MM.1S (cell line): Measurements from ENCODE around the gene TEKTIP1.

Experiments
- DNase-seq: peaks from one replicate; pipeline ENCODE4 v3.0.0-alpha.2; 2015
- H2AFZ ChIP-seq: fragments of 300-600 bp; sonication (generic); 2 replicates; pipeline ENCODE4 v1.6.0; 2016; ENCODE audit warnings: antibody characterized with exemption, low read length
- H3F3A ChIP-seq: fragments of 300-600 bp; sonication (generic); 2 replicates; pipeline ENCODE4 v1.6.1; 2016; ENCODE audit warnings: mild to moderate bottlenecking, antibody characterized with exemption, low read length, moderate library complexity, mixed read lengths; ENCODE audit not compliant: insufficient read depth
- H3K27ac ChIP-seq: fragments of 300-600 bp; sonication (generic); 2 replicates; pipeline ENCODE4 v1.5.1; 2016; ENCODE audit warnings: mild to moderate bottlenecking, low read length
- H3K27me3 ChIP-seq: fragments of 300-600 bp; sonication (generic); replicated peaks from 2 replicates; pipeline ENCODE4 v1.6.0; 2016; ENCODE audit warnings: low read length; ENCODE audit not compliant: insufficient read depth
- H3K36me3 ChIP-seq: fragments of 300-600 bp; sonication (generic); replicated peaks from 2 replicates; pipeline ENCODE4 v1.6.1; 2016; ENCODE audit warnings: mild to moderate bottlenecking, low read length, mixed read lengths; ENCODE audit not compliant: insufficient read depth
- H3K4me1 ChIP-seq: fragments of 300-600 bp; sonication (generic); 2 replicates; pipeline ENCODE4 v1.6.1; 2016; ENCODE audit warnings: low read length, mixed read lengths
- H3K4me2 ChIP-seq: fragments of 300-600 bp; sonication (generic); 2 replicates; pipeline ENCODE4 v1.6.0; 2016; ENCODE audit warnings: low read depth, low read length
- H3K4me3 ChIP-seq: fragments of 300-600 bp; sonication (generic); 2 replicates; pipeline ENCODE4 v1.5.1; 2016; ENCODE audit warnings: low read length, mixed read lengths
- H3K79me2 ChIP-seq: fragments of 300-600 bp; sonication (generic); 2 replicates; pipeline ENCODE4 v1.6.1; 2016; ENCODE audit warnings: mixed run types, low read length, mixed read lengths
- H3K9ac ChIP-seq: fragments of 300-600 bp; sonication (generic); 2 replicates; pipeline ENCODE4 v1.6.1; 2016; ENCODE audit warnings: low read length, mixed read lengths
- H3K9me2 ChIP-seq: fragments of 300-600 bp; sonication (generic); replicated peaks from 2 replicates; pipeline ENCODE4 v1.6.1; 2016; ENCODE audit warnings: mild to moderate bottlenecking, low read length, mixed read lengths; ENCODE audit not compliant: insufficient read depth
- H3K9me3 ChIP-seq: fragments of 300-600 bp; sonication (generic); replicated peaks from 2 replicates; pipeline ENCODE4 v1.6.1; 2016; ENCODE audit warnings: mild to moderate bottlenecking, low read length, mixed read lengths; ENCODE audit not compliant: insufficient read depth
- H4K20me1 ChIP-seq: fragments of 300-600 bp; sonication (generic); 2 replicates; pipeline ENCODE4 v1.6.1; 2016; ENCODE audit warnings: mild to moderate bottlenecking, low read length, moderate library complexity, mixed read lengths; ENCODE audit not compliant: insufficient read depth
- EZH2 ChIP-seq: fragments of 300-600 bp; sonication (generic); optimal IDR thresholded peaks from 2 replicates; pipeline ENCODE3; 2017; ENCODE audit warnings: low read depth, mild to moderate bottlenecking, antibody characterized with exemption, low read length, mixed read lengths
- EZH2phosphoT487 ChIP-seq: fragments of 300-600 bp; sonication (generic); IDR thresholded peaks from 2 replicates; pipeline ENCODE4 v1.6.1; 2018; ENCODE audit warnings: antibody characterized with exemption, low read length
- TF ChIP-seq, protein P1 (sequence below): fragments of 300-600 bp; sonication (generic); IDR thresholded peaks from 2 replicates; pipeline ENCODE4 v1.5.1; 2016; ENCODE audit warnings: antibody characterized with exemption, low read length, mixed read lengths

Gene TEKTIP1

DNA sequence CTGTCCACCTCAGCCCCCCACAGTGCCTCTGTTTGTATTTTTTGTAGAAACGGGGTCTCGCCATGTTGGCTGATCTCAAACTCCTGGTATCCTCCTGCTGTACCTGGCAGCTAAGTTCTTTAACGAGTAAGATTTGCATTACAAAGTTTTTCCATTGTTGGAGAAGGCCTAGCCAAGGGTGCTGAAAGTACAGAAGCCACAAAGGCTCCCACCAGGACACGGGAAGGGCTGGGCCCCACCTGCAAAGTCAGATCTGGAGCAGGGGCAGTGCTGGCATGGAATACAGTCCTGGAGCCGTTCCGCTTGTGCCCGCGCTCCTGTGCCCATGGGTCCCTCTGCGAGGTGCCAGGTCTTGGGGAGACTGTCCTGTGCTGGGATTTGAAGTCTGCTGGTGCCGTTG lies 20.7 kb upstream of the TEKTIP1 start:
- Histone ChIP-seq H3K9me2 (no peaks in the 10 kb centered on the region), H3K4me3 (no peak overlapping the region), H2AFZ (no peak overlapping the region), H3K4me2 (no peak overlapping the region), H3K79me2 (peaks cover 99% of the 10 kb centered on the region), H3F3A (no peaks in the 10 kb centered on the region), H3K27ac (no peak overlapping the region), H4K20me1 (no peaks in the 10 kb centered on the region), H3K9me3 (no peaks in the 10 kb centered on the region), H3K36me3 (0 out of 2 replicates have a peak, but pooled peaks cover 3% of the 10 kb centered on the region), H3K9ac (no peak overlapping the region), H3K4me1 (no peaks in the 10 kb centered on the region), H3K27me3 (no peaks in the 10 kb centered on the region)
- no peak for DNase-seq
- TF ChIP-seq EZH2 (no peak), EZH2phosphoT487 (no peak)
- TF ChIP-seq, protein P1, sequence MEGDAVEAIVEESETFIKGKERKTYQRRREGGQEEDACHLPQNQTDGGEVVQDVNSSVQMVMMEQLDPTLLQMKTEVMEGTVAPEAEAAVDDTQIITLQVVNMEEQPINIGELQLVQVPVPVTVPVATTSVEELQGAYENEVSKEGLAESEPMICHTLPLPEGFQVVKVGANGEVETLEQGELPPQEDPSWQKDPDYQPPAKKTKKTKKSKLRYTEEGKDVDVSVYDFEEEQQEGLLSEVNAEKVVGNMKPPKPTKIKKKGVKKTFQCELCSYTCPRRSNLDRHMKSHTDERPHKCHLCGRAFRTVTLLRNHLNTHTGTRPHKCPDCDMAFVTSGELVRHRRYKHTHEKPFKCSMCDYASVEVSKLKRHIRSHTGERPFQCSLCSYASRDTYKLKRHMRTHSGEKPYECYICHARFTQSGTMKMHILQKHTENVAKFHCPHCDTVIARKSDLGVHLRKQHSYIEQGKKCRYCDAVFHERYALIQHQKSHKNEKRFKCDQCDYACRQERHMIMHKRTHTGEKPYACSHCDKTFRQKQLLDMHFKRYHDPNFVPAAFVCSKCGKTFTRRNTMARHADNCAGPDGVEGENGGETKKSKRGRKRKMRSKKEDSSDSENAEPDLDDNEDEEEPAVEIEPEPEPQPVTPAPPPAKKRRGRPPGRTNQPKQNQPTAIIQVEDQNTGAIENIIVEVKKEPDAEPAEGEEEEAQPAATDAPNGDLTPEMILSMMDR, result no peak

DNA sequence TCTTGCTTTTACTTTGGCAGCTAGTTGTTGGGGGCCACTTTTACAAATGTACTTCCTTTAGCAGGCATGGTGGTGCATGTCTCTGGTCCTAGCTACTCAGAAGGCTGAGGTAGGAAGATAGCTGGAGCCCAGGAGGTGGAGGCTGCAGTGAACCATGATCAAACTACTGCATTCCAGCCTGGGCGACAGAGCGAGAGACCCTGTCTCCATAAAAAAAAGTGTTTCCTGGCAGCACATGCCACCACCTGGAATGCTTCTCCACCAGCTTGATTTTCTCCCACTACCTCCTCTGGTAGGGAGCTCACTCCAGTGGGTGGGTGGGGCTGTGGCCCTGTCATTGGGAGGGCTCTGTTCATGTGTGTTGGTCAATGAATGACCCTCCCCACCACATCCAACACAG lies 20.3 kb upstream of the TEKTIP1 start:
- Histone ChIP-seq H3K4me3 (no peak overlapping the region), H3K4me2 (no peak overlapping the region), H3F3A (no peaks in the 10 kb centered on the region), H3K9me3 (no peaks in the 10 kb centered on the region), H3K79me2 (peaks cover 97% of the 10 kb centered on the region), H3K27ac (no peak overlapping the region), H3K4me1 (no peaks in the 10 kb centered on the region), H2AFZ (no peak overlapping the region), H3K36me3 (0 out of 2 replicates have a peak, but pooled peaks cover 3% of the 10 kb centered on the region), H3K27me3 (no peaks in the 10 kb centered on the region), H3K9me2 (no peaks in the 10 kb centered on the region), H3K9ac (no peak overlapping the region), H4K20me1 (no peaks in the 10 kb centered on the region)
- TF ChIP-seq EZH2, result no peak
- TF ChIP-seq, protein P1, result no peak
- TF ChIP-seq EZH2phosphoT487, result no peak
- DNase-seq, result no peak

DNA sequence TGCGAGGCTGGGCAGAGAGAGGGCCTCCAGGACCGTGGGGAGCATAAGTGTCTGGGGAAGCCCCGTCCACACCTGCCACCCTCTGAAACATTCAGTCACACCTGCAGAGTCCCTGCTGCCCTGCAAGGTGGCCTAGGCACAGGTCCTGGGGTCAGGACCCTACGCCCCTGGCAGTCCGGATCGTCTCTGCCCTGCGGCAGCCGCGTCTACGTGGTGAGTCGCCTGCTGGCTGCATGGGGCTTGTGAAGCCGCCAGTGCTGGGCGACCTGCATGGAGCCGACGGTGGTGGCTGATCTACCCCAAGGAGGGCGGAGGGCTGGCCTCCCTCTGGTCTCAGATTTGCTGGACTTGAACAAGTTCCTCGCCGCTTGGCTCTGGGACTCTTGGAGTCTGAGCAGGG lies 19.8 kb upstream of the TEKTIP1 start:
- Histone ChIP-seq H3K4me2 (no peak overlapping the region), H3K27me3 (no peaks in the 10 kb centered on the region), H3K4me3 (no peak overlapping the region), H3K4me1 (no peaks in the 10 kb centered on the region), H3K36me3 (0 out of 2 replicates have a peak, but pooled peaks cover 3% of the 10 kb centered on the region), H3F3A (no peaks in the 10 kb centered on the region), H4K20me1 (no peaks in the 10 kb centered on the region), H3K9me3 (no peaks in the 10 kb centered on the region), H3K27ac (no peak overlapping the region), H2AFZ (no peak overlapping the region), H3K9me2 (no peaks in the 10 kb centered on the region), H3K79me2 (peaks cover 93% of the 10 kb centered on the region), H3K9ac (no peak overlapping the region)
- TF ChIP-seq, protein P1, result no peak
- no peak for TF ChIP-seq EZH2
- TF ChIP-seq EZH2phosphoT487, result no peak
- DNase-seq, result no peak
